GM12878 (cell line): ENCODE measurements around the gene TXNDC16. TPM values are rescaled to one million over a fixed set of nuclear protein-coding genes. Genes with fewer than 3 reads are reported as not detected.
A peak's percentile ranks its signal among the peaks of the same experiment; 100 is the strongest.

Experiments used
- BCLAF1 ChIP-seq: fragments of 450-650 bp; IDR thresholded peaks from 2 replicates; pipeline ENCODE4 v1.6.1; 2017; ENCODE audit warnings: antibody characterized with exemption, mild to moderate bottlenecking, moderate library complexity
- CBX3 ChIP-seq: fragments of 200-600 bp; sonication (generic); IDR thresholded peaks from 2 replicates; pipeline ENCODE4 v1.6.1; 2016; ENCODE audit warnings: low read depth, borderline replicate concordance
- CEBPB ChIP-seq, 2 experiments: fragments of 150-350 bp in 1 of 2; IDR thresholded peaks; 2 replicates each; pipeline ENCODE4 v1.6.1; 2012 to 2014; ENCODE audit warnings: low read depth in 2 of 2, low read length in 2 of 2, borderline replicate concordance in 1 of 2, inconsistent platforms in 1 of 2
- CREM ChIP-seq: IDR thresholded peaks from 2 replicates; pipeline ENCODE4 v1.6.1; 2014; ENCODE audit warnings: antibody characterized with exemption, low read depth
- JUND ChIP-seq: IDR thresholded peaks from 2 replicates; pipeline ENCODE4 v1.6.1; 2012; ENCODE audit warnings: low read depth, mild to moderate bottlenecking, low read length, improper control_type of control experiment, moderate library complexity
- KDM1A ChIP-seq: fragments of 200-600 bp; sonication (generic); IDR thresholded peaks from 2 replicates; pipeline ENCODE4 v1.6.1; 2016; ENCODE audit warnings: borderline replicate concordance
- POLR2AphosphoS5 ChIP-seq: IDR thresholded peaks from 2 replicates; pipeline ENCODE4 v1.6.1; 2011; ENCODE audit warnings: mild to moderate bottlenecking, low read length, inconsistent platforms
- RELB ChIP-seq: fragments of 450-650 bp; IDR thresholded peaks from 2 replicates; pipeline ENCODE4 v1.6.1; 2017; ENCODE audit warnings: low read depth, mild to moderate bottlenecking, moderate library complexity
- SIX5 ChIP-seq: IDR thresholded peaks from 2 replicates; pipeline ENCODE4 v1.6.1; 2011; ENCODE audit warnings: mild to moderate bottlenecking, low read depth, low read length, moderate library complexity; ENCODE audit not compliant: severe bottlenecking
- USF1 ChIP-seq: IDR thresholded peaks from 2 replicates; pipeline ENCODE4 v1.6.1; 2011; ENCODE audit warnings: borderline replicate concordance, low read depth, mild to moderate bottlenecking, moderate library complexity, mixed read lengths, low read length; ENCODE audit not compliant: insufficient read depth; ENCODE audit errors: extremely low read length
- ZNF384 ChIP-seq: IDR thresholded peaks from 2 replicates; pipeline ENCODE4 v1.6.1; 2012; ENCODE audit warnings: low read depth, mild to moderate bottlenecking, low read length, improper control_type of control experiment, borderline replicate concordance
- polyA plus RNA-seq, 11 experiments: library from polyadenylated mRNA; depleted of rRNA in 4 of 11; unstranded in 6 of 11; stranded (reverse) in 5 of 11; fragments of >200 nt; fragmentation: Nextera tagmentation in 4 of 11; fragmentation: Illumina TruSeq in 1 of 11; extraction: Ambion mirVana in 4 of 11; extraction: Trizol in 1 of 11; gene quantifications; 1 replicate in 1 of 11; 2 replicates in 10 of 11; pipeline versions ENCODE4 v1.2.1 to v1.2.3, GENCODE V29; 2011 to 2016; ENCODE audit warnings: inconsistent platforms in 2 of 11, missing spikeins in 2 of 11, low read depth in 1 of 11
- total RNA-seq, 4 experiments: library from RNA; depleted of rRNA in 3 of 4; stranded (reverse); fragments of >200 nt in 3 of 4; fragmentation: Illumina TruSeq in 1 of 4; extraction: Trizol in 1 of 4; gene quantifications; 2 replicates each; pipeline versions ENCODE4 v1.2.1 to v1.2.3, GENCODE V29; 2013 to 2021
- TF ChIP-seq, protein P1 (sequence below): IDR thresholded peaks from 2 replicates; pipeline ENCODE4 v1.6.1; 2012; ENCODE audit warnings: improper control_type of control experiment, low read depth, low read length; ENCODE audit not compliant: insufficient replicate concordance
- TF ChIP-seq, protein P2 (sequence below): fragments of 450-650 bp; formaldehyde crosslinking; IDR thresholded peaks from 2 replicates; pipeline ENCODE4 v1.4.0; 2022; ENCODE audit warnings: mild to moderate bottlenecking, moderate library complexity

The TXNDC16 gene
- total and polyA plus RNA-seq, 10 of the 15 experiments (the other 5 are each of a cell fraction or from before 2014, with no cell fraction given) = 1.2 to 7.9 (median 5.5) TPM

DNA sequence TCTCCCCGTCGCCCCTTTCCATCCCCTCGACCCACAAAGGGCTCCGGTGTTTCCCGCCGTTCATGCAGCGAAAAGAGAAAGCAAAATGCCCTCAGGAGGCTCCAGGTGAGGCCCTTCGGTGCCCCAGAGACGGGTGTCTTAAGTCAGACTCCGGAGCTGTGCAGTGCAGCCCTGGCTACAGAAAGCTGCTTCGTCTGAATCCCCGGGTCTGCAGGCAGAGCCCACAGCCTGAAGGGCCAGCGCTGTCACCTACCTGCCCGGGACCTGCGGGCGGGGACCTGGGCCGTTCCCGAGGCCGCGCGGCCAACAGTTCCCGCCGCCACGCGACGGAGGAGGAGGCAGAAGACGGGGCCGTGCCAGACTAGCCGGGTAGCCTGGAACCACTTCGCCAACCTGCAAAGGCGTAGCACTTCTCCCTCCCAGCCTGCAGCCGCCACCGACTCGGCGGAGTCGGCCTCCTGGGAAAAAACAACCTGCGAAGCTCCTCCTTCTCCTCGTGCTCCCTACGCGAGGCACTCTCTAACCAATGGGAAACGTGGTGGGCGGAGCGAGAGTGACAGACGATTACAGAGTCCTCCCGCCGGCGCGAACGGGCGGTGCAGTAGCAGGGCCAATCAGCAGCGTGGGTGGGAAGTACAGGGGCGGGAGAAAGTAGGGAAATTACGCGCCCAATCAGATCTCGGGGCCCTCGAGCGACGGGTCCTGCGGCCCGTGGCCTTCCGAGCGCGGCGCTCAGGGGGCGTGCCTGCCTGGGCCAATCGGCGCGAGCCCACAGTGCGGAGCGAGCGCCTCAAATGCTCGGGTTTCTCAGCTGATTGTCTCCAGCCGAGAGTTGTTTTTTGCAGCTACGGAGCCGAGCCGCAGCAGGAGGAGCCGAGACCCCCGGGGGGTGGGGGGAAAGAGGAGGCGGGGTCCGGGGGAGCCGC, at the start of gene TXNDC16, which contains the start of gene GPR137C (continued):
- TF ChIP-seq USF1 (peak; percentile 41), POLR2AphosphoS5 (peak; percentile 74), KDM1A (no peak), BCLAF1 (no peak), RELB (0 out of 2 replicates have a peak, but pooled peaks have one; percentile 36), SIX5 (no peak), CREM (peak; percentile 69), JUND (no peak), CBX3 (no peak), CEBPB (IDR thresholded peaks at IDR 0.05; ENCODE audit: borderline replicate concordance in 1 of 2, low read depth in 2 of 2, low read length in 2 of 2) (no peak), ZNF384 (no peak)
- TF ChIP-seq, protein P1, sequence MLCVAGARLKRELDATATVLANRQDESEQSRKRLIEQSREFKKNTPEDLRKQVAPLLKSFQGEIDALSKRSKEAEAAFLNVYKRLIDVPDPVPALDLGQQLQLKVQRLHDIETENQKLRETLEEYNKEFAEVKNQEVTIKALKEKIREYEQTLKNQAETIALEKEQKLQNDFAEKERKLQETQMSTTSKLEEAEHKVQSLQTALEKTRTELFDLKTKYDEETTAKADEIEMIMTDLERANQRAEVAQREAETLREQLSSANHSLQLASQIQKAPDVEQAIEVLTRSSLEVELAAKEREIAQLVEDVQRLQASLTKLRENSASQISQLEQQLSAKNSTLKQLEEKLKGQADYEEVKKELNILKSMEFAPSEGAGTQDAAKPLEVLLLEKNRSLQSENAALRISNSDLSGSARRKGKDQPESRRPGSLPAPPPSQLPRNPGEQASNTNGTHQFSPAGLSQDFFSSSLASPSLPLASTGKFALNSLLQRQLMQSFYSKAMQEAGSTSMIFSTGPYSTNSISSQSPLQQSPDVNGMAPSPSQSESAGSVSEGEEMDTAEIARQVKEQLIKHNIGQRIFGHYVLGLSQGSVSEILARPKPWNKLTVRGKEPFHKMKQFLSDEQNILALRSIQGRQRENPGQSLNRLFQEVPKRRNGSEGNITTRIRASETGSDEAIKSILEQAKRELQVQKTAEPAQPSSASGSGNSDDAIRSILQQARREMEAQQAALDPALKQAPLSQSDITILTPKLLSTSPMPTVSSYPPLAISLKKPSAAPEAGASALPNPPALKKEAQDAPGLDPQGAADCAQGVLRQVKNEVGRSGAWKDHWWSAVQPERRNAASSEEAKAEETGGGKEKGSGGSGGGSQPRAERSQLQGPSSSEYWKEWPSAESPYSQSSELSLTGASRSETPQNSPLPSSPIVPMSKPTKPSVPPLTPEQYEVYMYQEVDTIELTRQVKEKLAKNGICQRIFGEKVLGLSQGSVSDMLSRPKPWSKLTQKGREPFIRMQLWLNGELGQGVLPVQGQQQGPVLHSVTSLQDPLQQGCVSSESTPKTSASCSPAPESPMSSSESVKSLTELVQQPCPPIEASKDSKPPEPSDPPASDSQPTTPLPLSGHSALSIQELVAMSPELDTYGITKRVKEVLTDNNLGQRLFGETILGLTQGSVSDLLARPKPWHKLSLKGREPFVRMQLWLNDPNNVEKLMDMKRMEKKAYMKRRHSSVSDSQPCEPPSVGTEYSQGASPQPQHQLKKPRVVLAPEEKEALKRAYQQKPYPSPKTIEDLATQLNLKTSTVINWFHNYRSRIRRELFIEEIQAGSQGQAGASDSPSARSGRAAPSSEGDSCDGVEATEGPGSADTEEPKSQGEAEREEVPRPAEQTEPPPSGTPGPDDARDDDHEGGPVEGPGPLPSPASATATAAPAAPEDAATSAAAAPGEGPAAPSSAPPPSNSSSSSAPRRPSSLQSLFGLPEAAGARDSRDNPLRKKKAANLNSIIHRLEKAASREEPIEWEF = no peak
- TF ChIP-seq, protein P2, sequence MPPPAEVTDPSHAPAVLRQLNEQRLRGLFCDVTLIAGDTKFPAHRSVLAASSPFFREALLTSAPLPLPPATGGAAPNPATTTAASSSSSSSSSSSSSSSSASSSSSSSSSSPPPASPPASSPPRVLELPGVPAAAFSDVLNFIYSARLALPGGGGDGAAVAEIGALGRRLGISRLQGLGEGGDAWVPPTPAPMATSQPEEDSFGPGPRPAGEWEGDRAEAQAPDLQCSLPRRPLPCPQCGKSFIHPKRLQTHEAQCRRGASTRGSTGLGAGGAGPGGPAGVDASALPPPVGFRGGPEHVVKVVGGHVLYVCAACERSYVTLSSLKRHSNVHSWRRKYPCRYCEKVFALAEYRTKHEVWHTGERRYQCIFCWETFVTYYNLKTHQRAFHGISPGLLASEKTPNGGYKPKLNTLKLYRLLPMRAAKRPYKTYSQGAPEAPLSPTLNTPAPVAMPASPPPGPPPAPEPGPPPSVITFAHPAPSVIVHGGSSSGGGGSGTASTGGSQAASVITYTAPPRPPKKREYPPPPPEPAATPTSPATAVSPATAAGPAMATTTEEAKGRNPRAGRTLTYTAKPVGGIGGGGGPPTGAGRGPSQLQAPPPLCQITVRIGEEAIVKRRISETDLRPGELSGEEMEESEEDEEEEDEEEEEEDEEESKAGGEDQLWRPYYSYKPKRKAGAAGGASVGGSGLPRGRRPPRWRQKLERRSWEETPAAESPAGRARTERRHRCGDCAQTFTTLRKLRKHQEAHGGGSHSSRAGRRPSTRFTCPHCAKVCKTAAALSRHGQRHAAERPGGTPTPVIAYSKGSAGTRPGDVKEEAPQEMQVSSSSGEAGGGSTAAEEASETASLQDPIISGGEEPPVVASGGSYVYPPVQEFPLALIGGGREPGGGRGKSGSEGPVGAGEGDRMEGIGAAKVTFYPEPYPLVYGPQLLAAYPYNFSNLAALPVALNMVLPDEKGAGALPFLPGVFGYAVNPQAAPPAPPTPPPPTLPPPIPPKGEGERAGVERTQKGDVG = no peak
